IPS-NIHi11 (cell line): ENCODE results near the gene ARHGAP42.

Experiments used
- DNase-seq: peaks from one replicate; pipeline ENCODE4 v3.0.0; 2012; ENCODE audit warnings: mixed read lengths, low spot score

Gene ARHGAP42

DNA sequence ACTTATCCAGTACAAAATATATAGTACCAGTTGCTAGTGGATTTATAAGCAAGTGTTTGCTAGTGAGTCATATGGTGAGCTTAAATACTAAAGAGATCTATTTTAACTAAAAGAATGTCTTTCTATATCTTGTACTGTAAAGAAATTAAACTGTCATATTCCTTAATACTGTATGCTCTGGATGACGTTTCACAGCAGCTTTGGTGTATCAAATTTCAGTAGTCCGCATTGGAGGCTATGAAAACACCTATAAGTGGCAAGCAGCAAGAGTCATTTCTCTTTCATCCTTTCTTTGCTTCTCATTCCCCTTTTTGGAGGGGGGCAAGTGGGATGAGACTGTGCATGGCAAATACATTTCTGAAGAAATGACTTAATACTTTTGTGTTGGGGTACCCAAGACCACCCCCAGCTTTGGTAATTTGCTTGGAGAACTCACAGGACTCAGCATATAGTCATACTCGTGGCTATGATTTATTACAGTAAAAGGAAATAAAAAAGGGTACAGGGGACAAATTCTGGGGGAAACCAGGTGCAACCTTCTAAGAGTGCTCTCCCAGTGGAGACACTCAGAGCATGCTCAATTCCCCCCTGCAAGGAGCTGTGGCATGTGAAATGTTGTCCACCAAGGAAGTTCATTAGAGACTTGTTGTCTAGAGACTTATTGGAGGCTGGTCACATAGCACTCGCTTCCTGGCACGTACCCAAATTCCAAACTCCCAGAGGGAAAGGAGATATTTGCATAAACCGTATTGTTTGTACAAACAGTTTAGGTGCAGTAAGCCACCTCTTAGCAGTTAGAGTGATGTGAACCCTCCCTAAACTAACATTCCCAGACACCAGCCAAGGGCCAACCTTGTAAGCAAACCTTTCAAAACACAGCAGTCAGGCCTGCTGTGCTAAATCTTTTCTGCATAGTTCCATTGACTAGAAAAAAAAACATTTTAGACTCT is 231.7 kb downstream of the ARHGAP42 start:
- peak; percentile 13 for DNase-seq

DNA sequence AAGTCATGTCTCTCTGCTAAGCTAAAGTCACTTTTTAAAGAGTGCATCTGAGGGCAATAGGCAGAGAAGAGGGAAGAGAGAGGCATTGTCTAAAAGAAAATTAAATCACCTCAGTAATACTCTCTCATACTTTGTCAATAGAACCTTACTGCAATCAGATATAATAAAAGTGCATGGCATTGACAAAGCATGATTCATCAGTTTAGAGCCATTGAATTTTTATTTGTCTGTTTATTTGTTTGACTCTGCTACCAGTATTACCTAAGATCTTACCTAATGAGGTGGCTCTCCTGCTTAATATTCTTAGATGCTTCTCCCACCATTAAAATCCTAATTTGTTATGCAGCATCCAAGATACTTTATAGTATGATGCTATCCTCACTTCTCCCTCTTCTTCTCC is 233.5 kb downstream of the ARHGAP42 start:
- DNase-seq = no peak

DNA sequence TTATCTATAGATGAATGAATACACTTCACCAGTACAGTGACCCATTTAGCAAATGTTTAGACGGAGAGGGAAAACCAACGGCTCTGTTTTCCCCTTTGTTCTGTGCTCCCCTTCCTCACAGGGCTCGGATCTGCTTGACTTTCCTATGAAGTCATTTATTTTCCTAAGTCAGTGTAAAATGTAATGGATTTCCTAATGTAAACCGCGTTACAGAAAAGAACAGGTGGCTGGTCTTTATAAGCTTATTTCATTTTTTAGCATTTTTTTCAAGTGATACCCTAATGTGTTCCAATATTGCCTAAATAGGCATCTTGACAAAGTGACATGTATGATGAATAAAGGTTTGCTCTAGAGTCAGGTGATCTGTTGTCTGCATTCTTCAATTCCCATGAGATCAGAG is 235.0 kb downstream of the ARHGAP42 start:
- DNase-seq = no peak

DNA sequence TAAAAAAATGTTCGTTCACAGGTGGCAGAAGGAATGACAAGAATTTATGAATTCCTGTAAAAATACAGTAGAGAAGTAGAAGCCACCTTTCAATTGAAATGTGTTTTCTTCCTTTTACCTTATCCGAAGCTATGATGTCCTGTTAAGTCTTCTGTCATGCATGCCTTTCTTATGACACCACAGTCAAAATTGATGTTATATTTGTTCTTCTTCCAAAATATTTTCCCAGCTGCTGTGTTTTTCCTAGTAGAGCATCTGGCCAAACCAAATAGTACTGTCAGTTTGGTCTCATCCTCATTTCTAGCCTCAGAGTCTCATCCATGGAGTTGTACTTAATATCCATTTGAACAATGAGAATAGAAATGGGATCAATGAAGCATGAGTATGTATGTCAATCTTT is 236.5 kb downstream of the ARHGAP42 start:
- DNase-seq = no peak

DNA sequence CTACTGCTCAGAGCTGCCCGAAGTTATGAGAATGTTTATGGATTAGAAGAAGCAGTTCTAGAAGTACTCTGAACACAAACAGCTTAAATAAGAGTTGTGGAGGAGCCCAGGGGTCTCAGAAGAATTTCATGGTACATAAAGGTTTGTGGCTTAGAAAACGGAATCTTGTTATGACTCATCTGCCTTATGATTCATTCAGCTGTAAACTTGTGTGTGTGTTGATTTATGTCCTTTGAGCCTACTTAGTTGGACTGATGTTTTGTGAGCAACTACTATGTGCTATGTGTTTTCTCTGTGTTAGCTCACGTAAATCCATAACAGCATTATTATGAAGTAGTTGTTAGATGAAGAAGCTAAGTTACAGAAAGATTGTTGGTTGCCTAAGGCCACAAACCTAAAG is 238.8 kb downstream of the ARHGAP42 start:
- no peak for DNase-seq

DNA sequence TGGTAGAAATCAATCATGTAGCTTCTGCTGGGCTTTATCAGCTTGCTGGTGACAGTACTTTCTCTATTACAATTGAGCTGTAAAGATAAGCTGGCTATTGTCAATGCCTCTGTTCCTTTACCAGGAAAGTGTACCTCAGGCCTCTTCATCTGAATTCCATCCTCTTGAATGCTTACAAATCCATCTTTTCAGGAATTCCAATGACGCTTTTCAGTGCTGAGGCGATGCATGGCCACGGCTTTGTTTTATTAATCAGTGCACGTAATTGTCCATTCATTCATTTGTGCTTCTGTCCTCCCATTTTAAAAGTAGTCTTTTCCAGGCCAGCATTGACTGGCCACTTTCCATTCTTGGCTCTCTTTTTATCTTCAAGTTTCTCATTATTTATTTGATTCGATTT is 240.5 kb downstream of the ARHGAP42 start:
- DNase-seq = no peak

DNA sequence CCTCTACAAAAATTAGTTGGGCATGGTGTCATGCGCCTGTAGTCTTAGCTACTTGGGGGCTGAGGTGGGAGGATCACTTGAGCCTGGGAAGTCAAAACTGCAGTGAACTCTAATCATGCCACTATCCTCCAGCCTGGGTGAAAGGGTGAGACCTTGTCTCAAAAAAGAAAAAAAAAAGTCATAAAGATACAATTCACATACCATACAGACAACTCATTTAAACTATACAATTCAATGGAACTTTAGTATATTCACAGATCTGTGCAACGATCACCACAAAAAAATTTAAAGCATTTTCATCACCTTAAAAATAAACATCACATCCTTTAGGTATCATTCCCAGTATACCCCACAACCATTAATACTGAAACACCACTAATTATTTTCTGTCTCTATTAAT is 241.3 kb downstream of the ARHGAP42 start:
- no peak for DNase-seq

DNA sequence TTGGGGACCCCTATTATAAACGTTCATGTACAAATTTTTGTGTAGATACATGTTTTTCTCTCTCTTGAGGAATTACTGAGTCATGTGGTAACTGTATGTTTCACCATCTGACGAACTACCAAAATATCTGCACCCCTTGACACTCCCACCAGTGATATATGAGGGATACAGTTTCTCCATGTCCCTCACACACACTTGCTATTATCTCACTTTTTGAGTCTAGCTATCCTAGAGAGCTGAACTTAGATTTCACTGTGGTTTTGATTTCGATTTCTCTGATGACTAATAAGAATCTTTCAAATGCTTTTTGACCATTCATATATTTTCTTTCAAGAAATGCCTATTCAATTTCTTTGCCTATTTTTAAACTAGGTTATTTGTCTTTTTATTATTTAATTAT is 242.3 kb downstream of the ARHGAP42 start:
- DNase-seq = no peak

DNA sequence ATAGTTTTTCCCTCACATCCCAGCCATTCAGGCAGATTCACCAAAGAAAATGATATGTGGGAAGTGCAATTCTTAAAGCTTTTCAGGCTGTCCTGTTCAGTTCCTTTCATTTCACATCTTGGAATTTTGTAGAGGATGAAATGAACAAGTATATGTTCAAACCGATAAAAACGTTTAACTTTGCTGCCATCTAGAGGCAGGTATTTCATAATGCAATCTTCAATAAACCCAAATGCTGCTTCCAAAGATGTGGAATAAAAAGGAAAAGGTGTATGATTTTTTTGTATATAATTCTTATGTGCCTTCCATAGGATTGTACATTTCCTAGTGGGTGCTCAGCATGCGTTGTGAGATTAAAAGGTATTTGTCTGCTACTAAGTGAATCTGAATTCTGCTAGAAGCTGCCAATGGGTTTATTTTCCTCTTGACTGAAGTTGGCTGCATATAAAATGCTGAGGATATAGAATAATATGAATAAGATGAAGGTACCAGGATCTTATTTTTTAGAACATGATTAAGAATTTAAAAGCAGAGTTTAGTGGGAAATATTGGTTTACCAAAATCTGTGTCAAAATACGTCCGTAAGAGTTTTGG is 243.2 kb downstream of the ARHGAP42 start:
- DNase-seq = peak; percentile 52

DNA sequence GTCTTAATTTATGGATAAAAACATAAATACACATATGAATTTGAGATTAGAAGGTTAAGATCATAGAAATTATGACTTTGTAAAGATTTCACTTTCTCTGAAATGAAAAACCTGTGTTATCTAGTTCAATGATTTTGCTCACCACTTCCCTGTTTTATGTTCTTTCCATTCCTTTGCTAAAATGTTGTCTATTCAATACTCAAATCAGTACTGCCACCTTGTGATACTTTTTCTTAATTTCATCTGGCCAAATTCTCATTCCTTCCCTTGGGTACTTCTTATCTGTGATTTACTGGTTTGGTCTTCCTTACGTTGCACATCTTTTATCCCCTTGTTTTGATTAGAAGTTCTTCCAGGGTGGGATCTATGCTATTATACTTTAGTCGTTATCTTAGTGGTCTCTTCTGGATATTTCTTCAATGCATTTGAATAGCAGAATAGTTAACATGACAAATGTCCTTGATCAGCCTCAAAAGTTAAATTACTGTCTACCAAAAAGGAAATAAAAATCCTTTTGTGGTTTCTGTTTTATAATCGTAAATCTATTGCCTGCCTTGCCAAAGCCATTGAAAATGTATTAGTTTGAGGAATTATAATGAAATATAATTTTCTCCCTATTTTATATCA is 245.5 kb downstream of the ARHGAP42 start:
- DNase-seq = peak; percentile 31

DNA sequence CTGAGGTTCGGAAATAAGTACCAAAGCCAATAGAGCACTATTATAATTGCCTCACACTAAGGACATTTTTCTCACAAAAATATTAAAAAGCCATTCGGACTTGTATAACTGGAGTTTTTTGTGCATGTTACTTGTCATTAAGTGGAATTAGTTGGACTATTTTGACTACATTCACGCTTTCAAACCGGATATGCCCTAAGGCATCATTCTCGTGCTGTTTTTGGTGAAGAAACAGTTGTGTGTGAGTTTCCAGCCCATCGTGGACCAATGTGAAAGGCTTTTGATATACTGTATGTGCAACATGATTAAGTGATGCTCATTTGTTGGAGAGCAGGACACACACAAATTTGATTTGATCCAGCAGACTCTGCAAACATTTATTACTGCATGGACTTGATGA is 249.7 kb downstream of the ARHGAP42 start:
- no peak for DNase-seq

DNA sequence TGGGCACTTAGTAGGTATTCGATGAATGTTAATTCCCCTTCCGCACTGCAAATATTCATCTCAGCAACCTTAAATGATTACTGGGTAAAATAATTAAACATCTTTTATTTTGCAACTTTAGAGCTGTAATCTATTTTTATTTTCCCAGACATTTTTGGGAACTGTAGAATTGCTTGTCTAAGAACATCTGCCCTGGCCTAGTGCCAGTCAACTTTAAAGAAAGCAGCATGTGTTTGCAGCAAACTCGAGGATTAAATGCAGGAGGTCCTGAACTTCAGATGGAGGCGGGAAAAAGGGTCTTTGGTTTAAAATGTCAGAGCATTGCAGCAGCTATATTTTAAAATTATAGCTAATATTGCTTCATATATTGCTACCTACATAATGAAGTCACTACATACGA is 252.5 kb downstream of the ARHGAP42 start:
- DNase-seq = no peak

DNA sequence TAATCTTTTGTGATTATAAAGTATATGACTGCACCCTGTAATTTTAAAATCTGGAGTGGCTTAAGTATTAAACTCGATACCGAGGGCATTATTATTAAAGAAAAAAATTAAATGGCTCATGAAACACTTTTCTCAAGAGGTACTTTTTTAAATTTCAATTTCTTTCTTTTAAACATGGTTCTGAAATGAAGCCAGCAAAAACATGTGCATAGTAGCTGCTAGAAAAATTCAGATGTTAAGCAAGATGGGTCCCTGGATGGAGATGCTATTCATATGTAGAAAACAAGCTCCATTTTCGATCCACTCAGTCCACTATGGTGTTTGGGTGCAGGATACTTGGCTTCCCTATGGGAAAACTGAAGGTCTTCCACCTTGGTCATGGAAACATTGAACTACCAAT is 253.0 kb downstream of the ARHGAP42 start:
- no peak for DNase-seq

DNA sequence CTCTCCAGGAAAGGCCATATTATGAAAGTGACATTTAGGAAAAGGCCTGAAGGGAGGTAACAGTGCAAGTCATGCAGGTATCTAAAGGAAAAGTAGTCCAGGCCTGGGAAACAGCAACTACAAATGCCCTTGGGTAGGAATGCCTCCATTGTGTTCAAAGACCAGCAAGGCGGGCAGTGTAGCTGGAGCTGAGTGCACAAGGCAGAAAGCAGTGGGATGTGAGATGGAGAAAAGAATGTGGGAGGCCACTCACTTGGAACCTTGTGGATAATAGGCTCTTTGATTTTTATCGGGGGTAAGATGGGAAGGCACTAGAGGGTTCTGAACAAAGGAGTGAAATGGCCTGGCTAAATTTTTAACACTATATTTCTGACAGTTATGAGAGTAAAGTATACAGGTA is 253.9 kb downstream of the ARHGAP42 start:
- no peak for DNase-seq

DNA sequence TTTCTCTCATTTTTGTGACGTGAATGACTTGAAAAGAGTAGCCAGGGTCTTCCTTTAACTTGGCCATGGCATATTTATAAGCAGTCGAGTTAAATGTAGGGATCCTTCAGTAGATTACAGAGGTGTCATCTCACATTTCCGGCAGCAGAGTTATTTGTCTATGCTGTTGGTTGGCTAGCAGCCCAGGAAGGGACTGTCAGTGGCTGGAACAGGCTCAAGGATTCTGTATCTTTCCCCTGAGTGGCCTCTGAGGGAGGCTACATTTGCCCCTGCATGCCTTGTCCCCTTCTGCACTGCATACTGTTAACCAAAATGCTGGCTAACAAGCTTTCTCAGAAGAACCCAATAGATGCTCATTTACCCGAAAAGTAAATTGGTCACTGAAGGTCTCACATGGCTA is 254.9 kb downstream of the ARHGAP42 start:
- DNase-seq = no peak

DNA sequence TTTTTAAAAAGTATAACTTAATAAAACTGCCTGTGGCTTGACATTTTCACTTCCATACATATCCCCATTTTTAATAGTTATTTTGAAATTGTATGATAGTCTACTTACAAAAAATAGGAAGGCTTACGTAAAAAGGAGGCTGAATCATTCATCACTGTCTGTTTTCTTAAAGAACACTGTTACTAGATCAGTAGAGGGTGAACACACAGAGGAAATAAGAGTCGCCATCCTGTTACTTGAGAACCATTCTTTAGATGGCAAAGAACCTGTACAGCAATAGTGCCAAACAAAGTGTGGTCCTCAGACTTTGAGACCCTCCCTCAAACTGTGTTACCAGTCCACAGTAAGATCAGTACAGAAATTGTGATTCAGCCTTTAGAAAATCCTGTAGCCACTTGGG is 261.8 kb downstream of the ARHGAP42 start:
- no peak for DNase-seq

DNA sequence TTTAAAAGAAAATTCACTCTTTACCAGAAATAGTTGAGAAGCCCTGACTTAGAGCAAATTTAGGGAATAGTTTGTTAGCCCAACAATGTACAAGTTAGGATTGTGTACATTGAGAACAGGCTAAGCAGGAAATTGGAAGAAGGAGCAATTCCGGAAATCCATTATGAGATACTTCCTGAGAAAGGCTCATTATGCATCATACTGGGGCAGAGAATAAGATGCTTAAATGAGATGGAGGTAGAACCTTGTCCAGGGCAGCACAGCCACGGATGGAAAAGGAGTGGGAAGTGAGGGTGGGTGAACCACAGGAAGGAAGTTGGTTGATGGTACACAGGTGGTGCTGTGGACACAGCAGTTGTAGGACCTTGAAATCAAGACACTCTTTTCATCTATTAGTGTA is 262.4 kb downstream of the ARHGAP42 start:
- DNase-seq = no peak

DNA sequence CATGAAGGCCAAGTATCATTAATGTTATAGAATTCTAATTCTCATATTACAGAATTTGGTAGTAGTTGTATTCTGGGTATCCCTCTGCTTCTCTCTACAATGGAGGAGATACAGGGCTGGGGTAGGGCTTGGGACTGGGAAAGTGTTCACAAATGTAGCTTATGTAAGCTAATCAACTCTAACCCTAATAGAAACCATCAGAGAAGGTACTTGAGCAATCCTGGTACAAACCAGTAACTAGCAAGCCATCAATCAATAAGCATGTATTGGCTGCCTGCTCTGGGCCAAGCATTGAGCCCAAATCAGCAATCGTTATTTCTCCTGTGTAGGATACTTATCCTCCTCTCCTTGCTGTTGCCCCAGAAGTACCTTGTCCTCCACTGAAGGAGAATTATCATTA is 268.2 kb downstream of the ARHGAP42 start:
- no peak for DNase-seq

DNA sequence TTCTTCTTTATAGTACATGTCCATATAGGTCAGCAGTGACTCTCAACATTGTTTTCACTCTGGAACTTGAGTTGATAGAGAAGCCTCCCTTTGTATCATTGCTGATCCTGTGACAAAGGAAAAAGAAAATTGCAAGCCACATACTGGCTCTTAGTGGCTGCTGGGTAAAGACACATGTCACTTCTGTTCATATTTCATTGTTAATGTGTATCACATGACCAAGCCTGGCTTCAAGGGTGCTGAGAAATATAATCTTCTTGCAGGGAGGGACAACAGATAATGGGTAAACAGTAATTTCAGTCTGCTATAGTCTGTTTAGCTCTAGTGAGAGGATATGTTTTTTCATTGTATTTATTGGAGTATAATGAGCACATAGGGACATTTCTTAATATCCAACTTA is 269.3 kb downstream of the ARHGAP42 start:
- no peak for DNase-seq

DNA sequence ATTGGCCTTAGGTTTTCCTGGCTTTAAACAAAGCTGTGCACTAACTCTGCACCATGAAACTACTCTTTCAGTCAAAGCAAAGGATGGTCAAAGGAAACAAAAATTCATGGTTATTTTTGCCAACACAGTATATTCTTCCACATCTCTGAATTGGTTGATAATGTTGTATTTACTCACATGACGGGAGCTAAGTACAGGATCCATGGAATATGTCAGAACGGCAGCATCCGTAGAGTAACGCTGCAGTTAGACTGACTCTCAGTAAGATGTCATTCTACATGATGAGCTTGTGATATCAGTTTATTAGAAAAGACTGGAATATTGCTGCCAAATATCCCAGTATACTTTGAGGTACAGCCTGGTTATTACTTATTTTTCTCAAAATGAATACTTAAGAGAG is 270.4 kb downstream of the ARHGAP42 start:
- DNase-seq = no peak

DNA sequence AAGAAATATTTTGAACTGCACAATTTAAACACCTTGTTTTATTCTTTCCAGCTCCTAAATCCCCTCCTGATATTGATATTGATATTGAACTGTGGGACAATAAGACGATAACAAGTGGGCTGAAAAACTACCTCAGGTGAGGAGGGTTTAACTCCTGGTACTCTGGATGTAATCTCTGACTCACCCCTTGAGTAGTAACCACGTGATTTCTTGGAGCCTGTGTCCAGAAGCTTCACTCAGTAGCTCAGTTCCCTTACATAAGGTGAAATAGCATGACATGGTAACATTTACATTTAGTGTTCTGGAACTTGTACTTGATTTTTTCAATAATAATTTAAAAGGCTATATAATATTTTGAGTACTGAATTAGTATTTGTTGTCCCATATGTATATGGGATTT is 274.5 kb downstream of the ARHGAP42 start:
- no peak for DNase-seq

DNA sequence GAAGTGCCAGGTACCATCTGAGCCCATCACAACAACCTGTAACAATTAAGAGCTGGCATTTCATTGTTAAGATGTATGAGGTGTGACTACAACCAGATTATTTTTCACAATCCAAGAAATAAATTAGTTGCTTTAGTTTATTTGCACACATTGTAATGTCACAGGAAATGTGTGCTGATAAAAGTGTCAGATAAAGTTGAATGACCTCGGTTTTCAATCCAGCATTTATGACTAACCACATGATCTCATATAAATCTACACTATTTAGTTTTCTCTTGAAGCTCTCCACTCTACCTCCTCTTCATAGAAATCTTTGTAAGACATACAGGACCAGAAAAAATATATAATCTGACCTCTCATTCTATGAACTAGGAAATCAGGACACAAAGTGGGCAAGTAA is 276.3 kb downstream of the ARHGAP42 start:
- DNase-seq = no peak

DNA sequence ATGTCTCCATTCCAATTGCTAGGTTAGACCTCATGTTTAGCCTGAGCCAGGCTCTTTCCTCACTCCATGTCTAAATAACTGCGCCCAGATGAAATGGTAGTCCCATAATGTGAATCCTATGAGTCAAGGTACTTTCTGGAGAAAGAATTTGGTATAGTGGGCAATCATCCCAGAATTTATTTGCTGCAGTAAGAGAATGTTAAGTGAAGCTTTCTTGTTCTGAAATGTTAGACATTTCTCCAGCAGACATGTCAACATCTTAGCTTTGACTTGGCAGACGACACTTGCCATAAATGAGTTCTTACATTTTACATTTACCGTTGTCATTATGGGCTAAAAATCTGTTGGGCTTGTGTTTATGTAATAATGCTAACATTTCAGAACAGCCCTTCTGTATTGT is 277.3 kb downstream of the ARHGAP42 start:
- DNase-seq = no peak
